Trophoblast cell (in vitro differentiated cells and primary cell): Measurements from ENCODE around the gene HIVEP3.
"Not testable (repeated sequence)": the region's sequence is repeated elsewhere in the genome, so short reads cannot be mapped to it uniquely, and the experiment has no call there.

Experiments used
- DNase-seq, 2 donors: peaks; one replicate each; pipeline ENCODE4 v3.0.0-alpha.2; 2016
- H2AFZ ChIP-seq: 2 replicates; pipeline ENCODE4 v1.6.1; 2013; ENCODE audit warnings: low read length, moderate library complexity, mild to moderate bottlenecking; ENCODE audit not compliant: insufficient read depth, poor library complexity
- H2AK5ac ChIP-seq: 2 replicates; pipeline ENCODE4 v1.6.1; 2013; ENCODE audit warnings: mild to moderate bottlenecking, low read length
- H2BK120ac ChIP-seq: 2 replicates; pipeline ENCODE4 v1.6.1; 2013; ENCODE audit warnings: low read length, mild to moderate bottlenecking, moderate library complexity; ENCODE audit not compliant: insufficient read depth, poor library complexity
- H2BK12ac ChIP-seq: 2 replicates; pipeline ENCODE4 v1.6.1; 2013; ENCODE audit warnings: mild to moderate bottlenecking, low read length, moderate library complexity
- H2BK5ac ChIP-seq: 2 replicates; pipeline ENCODE4 v1.6.1; 2013; ENCODE audit warnings: low read length, low read depth, moderate library complexity, mild to moderate bottlenecking; ENCODE audit not compliant: poor library complexity
- H3K14ac ChIP-seq: 2 replicates; pipeline ENCODE4 v1.6.1; 2013; ENCODE audit warnings: mild to moderate bottlenecking, low read length
- H3K18ac ChIP-seq: 2 replicates; pipeline ENCODE4 v1.6.1; 2013; ENCODE audit warnings: mild to moderate bottlenecking, low read length
- H3K23ac ChIP-seq: 2 replicates; pipeline ENCODE4 v1.6.1; 2013; ENCODE audit warnings: low read length
- H3K27ac ChIP-seq: 2 replicates; pipeline ENCODE4 v1.5.1; 2013; ENCODE audit warnings: low read depth, mild to moderate bottlenecking, inconsistent platforms, low read length, moderate library complexity
- H3K27me3 ChIP-seq: 2 replicates; pipeline ENCODE4 v1.6.1; 2013; ENCODE audit warnings: inconsistent platforms, mild to moderate bottlenecking, low read length, moderate library complexity; ENCODE audit not compliant: insufficient read depth
- H3K36me3 ChIP-seq, 2 experiments: 1 replicate in 1 of 2; 2 replicates in 1 of 2; pipeline ENCODE4 v1.6.1; 2013; ENCODE audit warnings: low read length in 2 of 2, mild to moderate bottlenecking in 2 of 2, moderate library complexity in 1 of 2; ENCODE audit not compliant: insufficient read depth in 2 of 2, control insufficient read depth in 1 of 2
- H3K4ac ChIP-seq: 2 replicates; pipeline ENCODE4 v1.6.1; 2013; ENCODE audit warnings: low read depth, mild to moderate bottlenecking, low read length, moderate library complexity
- H3K4me1 ChIP-seq, 2 experiments: 1 replicate in 1 of 2; 2 replicates in 1 of 2; pipeline ENCODE4 v1.6.1; 2013; ENCODE audit warnings: low read length in 2 of 2, mild to moderate bottlenecking in 2 of 2, moderate library complexity in 1 of 2; ENCODE audit not compliant: insufficient read depth in 2 of 2, control insufficient read depth in 1 of 2
- H3K4me2 ChIP-seq: 2 replicates; pipeline ENCODE4 v1.6.1; 2013; ENCODE audit warnings: inconsistent platforms, mild to moderate bottlenecking, low read length, moderate library complexity
- H3K4me3 ChIP-seq: 2 replicates; pipeline ENCODE4 v1.5.1; 2013; ENCODE audit warnings: mild to moderate bottlenecking, low read depth, low read length, inconsistent platforms
- H3K79me1 ChIP-seq: one replicate; pipeline ENCODE4 v1.6.1; 2013; ENCODE audit warnings: low read length
- H3K79me2 ChIP-seq: 2 replicates; pipeline ENCODE4 v1.6.1; 2013; ENCODE audit warnings: low read length, mild to moderate bottlenecking; ENCODE audit not compliant: control insufficient read depth, insufficient read depth, poor library complexity
- H3K9ac ChIP-seq: 2 replicates; pipeline ENCODE4 v1.6.1; 2013; ENCODE audit warnings: mild to moderate bottlenecking, low read length
- H3K9me3 ChIP-seq: 2 replicates; pipeline ENCODE4 v1.6.1; 2013; ENCODE audit warnings: low read depth, mild to moderate bottlenecking, control low read depth, inconsistent platforms, low read length; ENCODE audit not compliant: insufficient read depth
- H4K12ac ChIP-seq: 2 replicates; pipeline ENCODE4 v1.6.1; 2013; ENCODE audit warnings: low read depth, mild to moderate bottlenecking, low read length, moderate library complexity
- H4K8ac ChIP-seq: 2 replicates; pipeline ENCODE4 v1.6.1; 2013; ENCODE audit warnings: low read depth, mild to moderate bottlenecking, low read length, moderate library complexity
- H4K91ac ChIP-seq: one replicate; pipeline ENCODE4 v1.6.1; 2013; ENCODE audit warnings: low read depth, mild to moderate bottlenecking, low read length, moderate library complexity
- WGBS: extraction: QIAGEN DNeasy Blood & Tissue Kit; methylation state at CpG from one replicate; pipeline ENCODE4 v1.1.7; 2013; ENCODE audit warnings: missing lambda C conversion rate; ENCODE audit not compliant: insufficient read length, insufficient coverage; ENCODE audit errors: extremely low coverage; 5-methylcytosine and 5-hydroxymethylcytosine counted together

The HIVEP3 gene

GRCh38 chr1:41952208-41952607 lies 33.5 kb upstream of the HIVEP3 start:
- Histone ChIP-seq H3K4ac (no peak overlapping the region), H4K8ac (no peak overlapping the region), H3K79me2 (no peaks in the 10 kb centered on the region), H2AK5ac (no peak overlapping the region), H2BK5ac (no peak overlapping the region), H3K18ac (no peak overlapping the region), H3K23ac (no peak overlapping the region), H4K91ac (no peak overlapping the region), H3K4me3 (no peak overlapping the region), H3K4me2 (no peak overlapping the region), H4K12ac (no peak overlapping the region), H3K27me3 (no peaks in the 10 kb centered on the region), H3K36me3 (no peaks in the 10 kb centered on the region), H3K27ac (no peak overlapping the region), H3K79me1 (no peaks in the 10 kb centered on the region), H3K9me3 (peaks cover 4% of the 10 kb centered on the region), H2AFZ (no peak overlapping the region), H2BK12ac (no peak overlapping the region), H3K4me1 (no peaks in the 10 kb centered on the region), H3K9ac (no peak overlapping the region), H2BK120ac (no peak overlapping the region), H3K14ac (no peak overlapping the region)
- no CpG with 5 or more reads among the region's 2 CpGs for WGBS
- no peak for DNase-seq

- H3K4ac ChIP-seq, H3K27me3 ChIP-seq, H2AK5ac ChIP-seq, H3K9me3 ChIP-seq, H4K8ac ChIP-seq, H3K23ac ChIP-seq, H3K9ac ChIP-seq, H3K27ac ChIP-seq, H3K4me2 ChIP-seq, H2AFZ ChIP-seq, H4K91ac ChIP-seq, H3K79me1 ChIP-seq, H3K4me1 ChIP-seq, H3K4me3 ChIP-seq, H3K18ac ChIP-seq, DNase-seq, H2BK5ac ChIP-seq, H3K14ac ChIP-seq, H4K12ac ChIP-seq, H3K79me2 ChIP-seq, H3K36me3 ChIP-seq, H2BK12ac ChIP-seq, H2BK120ac ChIP-seq: not testable (repeated sequence)
- WGBS: no CpG with 5 or more reads among the region's 3 CpGs
These were observed 32.8 kb upstream of the HIVEP3 start for GRCh38 chr1:41951492-41951891.

GRCh38 chr1:41950820-41951219 lies 32.1 kb upstream of the HIVEP3 start:
- no peak overlapping the region for H3K27ac ChIP-seq
- H3K36me3 ChIP-seq: no peaks in the 10 kb centered on the region
- H3K9me3 ChIP-seq: peaks cover 4% of the 10 kb centered on the region
- H3K23ac ChIP-seq: no peak overlapping the region
- no peaks in the 10 kb centered on the region for H3K79me1 ChIP-seq
- H2BK12ac ChIP-seq: no peak overlapping the region
- no peak overlapping the region for H3K4me3 ChIP-seq
- H3K9ac ChIP-seq: no peak overlapping the region
- H3K4ac ChIP-seq: no peak overlapping the region
- H3K27me3 ChIP-seq: no peaks in the 10 kb centered on the region
- H2BK120ac ChIP-seq: no peak overlapping the region
- no peak overlapping the region for H3K14ac ChIP-seq
- no peak overlapping the region for H4K8ac ChIP-seq
- H2AK5ac ChIP-seq: no peak overlapping the region
- no peaks in the 10 kb centered on the region for H3K79me2 ChIP-seq
- H3K4me2 ChIP-seq: no peak overlapping the region
- no peak overlapping the region for H2BK5ac ChIP-seq
- H4K91ac ChIP-seq: no peak overlapping the region
- DNase-seq: no peak
- H2AFZ ChIP-seq: no peak overlapping the region
- no CpG with 5 or more reads among the region's 1 CpG for WGBS
- H4K12ac ChIP-seq: no peak overlapping the region
- H3K4me1 ChIP-seq: peaks cover 0 to 4% of the 10 kb centered on the region in 2 experiments
- no peak overlapping the region for H3K18ac ChIP-seq

GRCh38 chr1:41945946-41946345 lies 27.2 kb upstream of the HIVEP3 start:
- H2BK12ac ChIP-seq, H3K79me2 ChIP-seq, H3K4me1 ChIP-seq, H3K14ac ChIP-seq, H3K9me3 ChIP-seq, H4K8ac ChIP-seq, H3K18ac ChIP-seq, H2AFZ ChIP-seq, H2AK5ac ChIP-seq, H3K79me1 ChIP-seq, H3K27ac ChIP-seq, H3K4me2 ChIP-seq, H3K36me3 ChIP-seq, H3K23ac ChIP-seq, H2BK120ac ChIP-seq, H2BK5ac ChIP-seq, H4K12ac ChIP-seq, H3K9ac ChIP-seq, H3K4ac ChIP-seq, H3K4me3 ChIP-seq, H4K91ac ChIP-seq, H3K27me3 ChIP-seq: not testable (repeated sequence)
- peak; percentile 79 to 82 for DNase-seq
- no CpG with 5 or more reads among the region's 10 CpGs for WGBS
